DMS53 (cell line): Measurements from ENCODE around the gene TSPAN5.

ENCODE experiments used
- DNase-seq: peaks from one replicate; lab custom pipeline; 2025; lab: John Stamatoyannopoulos, UW

Gene TSPAN5

DNA sequence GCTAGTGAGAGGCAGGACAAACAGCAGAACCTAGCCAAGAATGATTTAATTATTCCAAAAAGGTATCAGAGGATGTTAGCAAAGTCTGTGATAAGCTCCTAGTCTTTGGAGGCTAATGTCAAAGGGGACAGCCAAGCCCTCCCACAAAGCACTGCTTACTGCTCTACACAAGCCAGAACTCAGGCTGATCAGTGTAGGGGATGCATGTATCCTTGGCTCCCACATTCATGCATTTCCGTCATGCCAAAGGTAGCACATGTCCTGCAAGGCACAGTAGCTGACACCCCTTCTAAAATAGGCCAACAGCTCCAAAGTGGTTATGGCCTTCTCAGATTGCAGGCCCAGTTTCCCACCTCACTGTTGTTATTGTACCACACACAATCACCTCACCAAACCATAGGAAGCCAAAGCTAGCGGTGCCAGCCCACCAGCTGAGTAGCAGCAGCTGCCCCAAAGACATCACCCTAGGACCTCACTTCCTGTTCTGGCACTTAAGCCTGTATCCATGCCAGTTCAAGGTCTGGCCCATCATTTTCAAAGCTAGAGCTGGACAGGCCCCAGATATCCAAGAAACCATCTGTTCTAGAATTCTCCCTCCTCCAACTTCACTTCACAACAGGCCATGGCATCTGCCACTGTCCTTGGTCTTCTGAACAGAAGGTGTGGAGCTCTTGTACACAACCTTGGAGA lies 40.9 kb downstream of the TSPAN5 start:
- no peak for DNase-seq

DNA sequence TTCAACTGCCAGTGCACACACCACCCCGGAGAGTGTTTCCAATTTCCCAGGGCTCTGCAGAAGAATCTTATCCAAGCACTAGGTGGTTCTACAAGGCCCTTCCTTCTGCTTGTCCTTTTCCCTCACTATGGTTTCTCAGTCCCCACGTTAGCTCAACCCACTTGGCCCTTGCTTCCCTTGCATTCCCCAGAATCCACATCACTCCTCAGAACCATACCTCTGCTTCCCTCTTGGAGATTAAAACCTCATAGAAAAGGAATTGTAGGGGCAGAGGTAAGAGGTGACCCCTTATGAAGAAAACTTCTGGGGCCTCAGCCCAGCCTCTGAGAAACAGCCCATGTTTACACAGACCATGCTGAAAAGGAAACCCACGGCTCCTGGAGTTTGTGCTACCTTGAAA lies 42.4 kb downstream of the TSPAN5 start:
- no peak for DNase-seq

DNA sequence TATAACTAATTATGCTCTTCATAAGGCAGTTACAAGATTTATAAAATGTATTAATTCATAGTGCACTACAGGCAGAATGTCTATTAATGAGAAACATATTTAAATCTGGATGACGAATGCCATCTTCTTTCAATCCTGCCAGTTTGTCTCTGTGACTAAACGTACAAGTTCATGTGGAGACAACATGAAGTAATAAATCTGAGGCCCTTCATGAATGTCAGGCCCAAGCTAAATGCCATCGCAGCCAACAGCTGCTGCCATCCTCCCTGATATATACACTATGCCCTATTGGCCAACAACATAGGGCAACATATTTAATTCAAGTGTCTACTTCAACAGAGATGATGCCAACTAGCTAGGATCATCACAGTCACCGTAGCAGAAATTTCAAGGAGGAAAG lies 43.7 kb downstream of the TSPAN5 start:
- DNase-seq = no peak

DNA sequence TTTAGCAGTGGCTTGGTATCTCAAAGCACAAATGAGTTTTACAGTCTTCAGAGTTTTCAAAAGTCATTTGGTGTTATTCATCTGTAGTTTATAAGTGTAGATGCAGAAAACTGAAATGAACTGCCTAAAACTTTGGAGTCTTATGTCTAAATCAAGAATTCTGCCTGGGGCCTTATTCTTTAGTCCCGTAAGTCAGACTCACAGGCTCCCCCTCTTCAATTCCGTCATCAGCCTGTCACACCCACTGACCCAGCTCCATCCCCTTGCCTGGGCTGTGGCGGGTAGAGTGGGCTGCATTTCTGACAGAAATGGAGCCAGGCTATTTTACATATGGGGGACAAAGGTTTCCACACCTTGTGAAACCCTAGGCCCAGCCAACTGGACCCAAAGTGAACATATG lies 44.3 kb downstream of the TSPAN5 start:
- DNase-seq = no peak

DNA sequence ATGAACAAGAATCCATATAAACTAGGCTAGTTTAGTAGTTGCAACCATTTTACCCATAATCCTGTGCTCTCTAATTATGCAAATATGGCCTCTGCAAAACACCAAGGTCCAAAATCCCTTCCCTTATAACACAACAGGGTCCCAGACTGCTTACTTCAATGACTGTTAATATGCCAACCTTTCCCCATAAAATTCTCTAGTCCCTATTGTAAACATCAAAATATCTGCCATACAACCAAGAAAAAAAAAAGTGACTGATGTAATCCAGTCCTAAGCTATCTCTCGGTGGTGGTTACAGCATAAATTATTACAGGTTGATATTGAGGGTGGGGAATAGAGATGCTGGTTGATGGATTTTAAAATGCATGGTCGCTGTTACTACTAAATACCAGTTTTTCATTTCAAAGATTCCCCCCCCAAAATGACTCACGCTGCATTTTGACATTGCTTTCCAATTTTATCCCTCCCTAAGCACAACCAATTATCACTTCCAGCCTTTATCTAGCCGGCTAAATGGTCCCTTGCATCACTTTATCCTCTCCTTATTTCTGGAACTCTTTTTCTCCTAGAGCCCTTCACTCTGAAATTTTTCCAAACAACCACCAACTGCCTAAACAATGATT lies 44.8 kb downstream of the TSPAN5 start:
- DNase-seq = no peak

- no peak for DNase-seq
Observed at GRCh38 chr4:98612318-98613250, 45.8 kb downstream of the TSPAN5 start.

GRCh38 chr4:98611677-98612317 lies 46.6 kb downstream of the TSPAN5 start:
- DNase-seq = no peak

GRCh38 chr4:98610926-98611676 lies 47.3 kb downstream of the TSPAN5 start:
- no peak for DNase-seq

DNA sequence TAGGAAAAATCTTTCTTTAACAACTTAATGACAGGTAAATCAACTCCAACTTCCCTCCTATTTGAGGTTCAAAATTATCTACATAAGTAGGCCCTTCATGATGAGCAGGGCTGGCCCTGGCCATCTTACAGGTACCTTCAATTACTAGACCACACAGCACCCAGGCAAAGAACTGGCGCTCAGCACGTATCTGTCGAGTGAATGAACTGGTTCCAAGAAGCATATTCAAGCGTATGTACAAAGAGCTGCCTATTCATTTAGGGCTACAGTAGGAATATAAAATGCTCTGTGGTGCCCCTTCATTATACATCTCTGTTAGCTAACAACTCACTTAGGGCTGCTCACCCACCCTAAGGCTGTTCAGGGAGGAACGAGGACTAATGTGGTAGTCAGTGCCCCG lies 48.0 kb downstream of the TSPAN5 start:
- DNase-seq = no peak

GRCh38 chr4:98609934-98610333 lies 48.5 kb downstream of the TSPAN5 start:
- no peak for DNase-seq

- DNase-seq = no peak
Observed at GRCh38 chr4:98608356-98608755, 50.1 kb downstream of the TSPAN5 start.

- DNase-seq = no peak
Observed at GRCh38 chr4:98606894-98607293, 51.5 kb downstream of the TSPAN5 start.

DNA sequence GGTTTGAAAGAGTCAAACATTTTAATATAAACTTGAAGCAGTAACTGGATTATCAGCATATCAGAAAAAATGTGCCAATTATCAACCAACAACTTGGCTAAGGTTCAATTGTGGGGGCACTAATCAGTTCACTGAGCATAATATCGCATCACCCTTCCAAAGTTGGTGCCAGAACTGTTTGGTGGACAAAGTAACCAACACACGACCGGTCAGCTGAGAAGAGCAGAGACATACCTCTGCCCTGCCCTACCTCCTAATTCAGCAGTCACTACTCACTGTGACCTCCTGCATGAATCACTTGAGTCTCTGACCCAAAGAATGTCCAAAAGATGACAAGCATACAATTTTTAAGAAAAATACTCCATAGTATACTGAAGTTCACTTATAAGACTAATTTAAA lies 53.2 kb downstream of the TSPAN5 start:
- no peak for DNase-seq

DNA sequence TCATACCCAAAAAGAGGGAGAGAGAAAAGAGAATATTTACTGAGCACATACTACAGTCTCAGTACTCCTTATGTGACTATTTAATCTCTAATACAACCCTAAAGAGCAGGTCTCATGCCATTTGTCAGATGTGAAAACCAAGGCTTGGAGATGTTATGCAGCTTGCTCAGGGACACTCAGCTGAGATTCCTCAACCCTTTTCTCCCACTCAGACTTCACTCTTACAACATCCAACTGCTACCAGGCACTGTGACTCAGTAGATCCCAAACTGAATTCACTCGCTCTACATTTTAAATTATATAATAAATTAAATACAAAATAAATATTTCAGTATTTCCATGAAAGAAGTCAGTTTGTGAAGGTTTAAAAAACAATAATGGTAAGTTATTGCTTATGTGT lies 53.7 kb downstream of the TSPAN5 start:
- no peak for DNase-seq

- DNase-seq = no peak
Observed at GRCh38 chr4:98603683-98604521, 54.5 kb downstream of the TSPAN5 start.

DNA sequence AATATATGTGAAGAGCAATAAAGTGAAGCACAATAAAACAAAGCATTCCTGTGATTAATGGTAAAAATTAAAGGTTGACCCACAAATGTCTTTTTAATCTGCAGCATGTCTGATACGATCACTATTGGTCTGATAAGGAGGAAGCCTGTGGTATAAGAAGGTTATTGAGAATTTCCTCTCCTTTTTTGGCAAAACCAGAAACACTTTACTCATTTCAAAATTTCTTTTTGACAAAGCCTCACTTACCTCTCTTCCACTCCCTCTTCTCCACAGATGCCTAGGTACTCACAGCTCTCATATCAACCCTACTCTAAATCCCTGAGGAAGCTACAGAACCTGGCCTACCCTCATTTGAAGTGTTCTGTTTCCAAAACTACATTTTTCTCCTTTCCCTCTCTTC lies 56.1 kb downstream of the TSPAN5 start:
- DNase-seq = no peak

DNA sequence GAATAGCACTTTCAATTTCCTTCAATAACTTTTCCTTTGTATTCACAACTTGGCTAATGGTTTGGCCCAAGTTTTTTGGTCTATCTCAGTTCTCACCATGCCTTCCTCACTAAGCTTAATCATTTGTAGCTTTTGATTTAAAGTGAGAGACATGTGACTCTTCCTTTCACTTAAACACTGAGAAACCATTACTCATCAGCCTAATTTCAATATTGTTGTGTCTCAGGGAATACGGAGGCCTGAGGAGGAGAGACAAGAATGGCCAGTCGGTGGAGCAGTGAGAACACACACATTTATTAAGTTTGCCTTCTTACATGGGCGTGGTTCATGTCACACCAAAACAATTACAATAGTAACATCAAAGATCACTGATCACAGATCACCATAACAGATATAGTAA lies 56.7 kb downstream of the TSPAN5 start:
- DNase-seq = no peak

DNA sequence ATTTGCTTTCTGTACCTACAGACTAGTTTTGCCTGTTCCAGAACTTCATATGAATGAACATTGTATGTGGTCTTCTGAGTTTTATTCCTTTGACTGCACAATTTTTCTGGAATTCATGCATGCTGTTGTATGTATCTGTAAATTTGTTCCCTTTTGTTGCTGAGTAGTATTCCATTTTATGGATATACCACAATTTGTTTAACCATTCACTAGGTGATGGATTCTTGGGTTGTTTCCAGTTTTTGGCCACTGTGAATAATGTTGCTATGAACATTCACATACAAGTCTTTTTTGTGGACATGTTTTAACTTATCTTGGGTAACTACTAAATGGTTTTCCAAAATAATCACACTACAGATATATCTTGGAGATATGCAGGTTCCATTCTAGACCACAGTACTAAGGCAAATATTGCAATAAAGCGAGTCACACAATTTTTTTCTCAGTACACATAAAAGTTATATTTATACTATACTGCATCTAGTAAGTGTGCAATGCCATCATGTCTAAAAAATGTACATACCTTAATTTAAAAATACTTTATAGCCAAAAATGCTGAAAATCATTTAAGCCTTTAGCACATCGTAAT lies 58.7 kb downstream of the TSPAN5 start:
- no peak for DNase-seq

- no peak for DNase-seq
Observed at GRCh38 chr4:98586962-98587354, 71.5 kb downstream of the TSPAN5 start.

DNA sequence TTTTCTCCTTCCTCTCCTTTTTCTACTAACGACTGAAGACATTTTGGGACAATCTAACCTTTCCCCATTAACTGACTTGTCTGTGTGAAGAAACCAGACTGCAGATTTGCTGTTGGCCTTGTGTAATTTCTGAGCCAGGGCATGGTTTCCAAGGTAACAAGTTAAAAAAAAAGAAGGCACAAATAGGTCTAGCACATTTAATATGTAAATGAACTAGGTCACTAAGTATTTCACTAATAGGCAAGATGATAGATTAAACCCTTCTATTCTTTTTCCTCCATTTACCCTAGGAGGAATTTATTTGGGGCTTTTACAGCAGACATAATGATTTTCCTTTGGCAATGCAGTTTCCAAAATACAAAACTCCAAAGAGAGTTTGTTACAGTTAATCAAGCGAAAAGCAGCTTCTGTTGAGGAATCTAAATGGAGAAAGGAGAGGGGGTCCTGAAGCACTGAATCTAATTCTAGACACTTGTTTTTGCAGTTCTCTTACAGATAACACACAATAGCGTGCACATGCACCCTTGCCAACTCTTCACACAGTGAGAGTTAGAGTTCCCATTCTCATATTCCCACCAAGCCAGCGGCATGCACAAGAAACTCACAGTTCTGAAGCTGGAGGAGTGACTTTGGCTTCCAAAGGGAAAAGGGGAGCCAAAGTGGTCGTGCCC lies 72.0 kb downstream of the TSPAN5 start:
- DNase-seq = no peak
